Inflammatory macrophage treated with lipopolysaccharide for 1 hour (primary cell): ENCODE data around the gene PRKN.
"Not testable (repeated sequence)": the region's sequence is repeated elsewhere in the genome, so short reads cannot be mapped to it uniquely, and the experiment has no call there.

Experiments
- DNase-seq, 2 donors: peaks; one replicate each; pipeline ENCODE4 v3.0.0-alpha.2; 2020 to 2022

The PRKN gene

GRCh38 chr6:161354276-161354840, 1373.2 kb downstream of the PRKN start:
- DNase-seq, result no peak

- DNase-seq, result peak; percentile 30 to 50
These were observed 1374.4 kb downstream of the PRKN start for GRCh38 chr6:161353208-161353613.

- DNase-seq, result peak; percentile 43 to 61
These were observed 1375.7 kb downstream of the PRKN start for GRCh38 chr6:161351858-161352257.

- DNase-seq, result no peak
These were observed 1377.7 kb downstream of the PRKN start for GRCh38 chr6:161349886-161350285.

GRCh38 chr6:161348628-161348994, 1379.0 kb downstream of the PRKN start:
- no peak for DNase-seq

- DNase-seq, result no peak
These were observed 1379.5 kb downstream of the PRKN start for GRCh38 chr6:161347988-161348627.

GRCh38 chr6:161347125-161347524, 1380.4 kb downstream of the PRKN start:
- DNase-seq, result no peak

GRCh38 chr6:161346717-161347116, 1380.8 kb downstream of the PRKN start:
- DNase-seq, result no peak

- DNase-seq, result no peak
These were observed 1382.9 kb downstream of the PRKN start for GRCh38 chr6:161344626-161345025.

- DNase-seq, result no peak
These were observed 1385.5 kb downstream of the PRKN start for GRCh38 chr6:161342039-161342438.

GRCh38 chr6:161341638-161342037, 1385.9 kb downstream of the PRKN start:
- no peak for DNase-seq

GRCh38 chr6:161338015-161338414, 1389.6 kb downstream of the PRKN start:
- no peak for DNase-seq

GRCh38 chr6:161336479-161336878, 1391.1 kb downstream of the PRKN start:
- no peak for DNase-seq

GRCh38 chr6:161333410-161333809, 1394.2 kb downstream of the PRKN start:
- DNase-seq, result no peak

- DNase-seq, result not testable (repeated sequence)
These were observed 1396.0 kb downstream of the PRKN start for GRCh38 chr6:161331402-161332081.

GRCh38 chr6:161327360-161327953, 1400.1 kb downstream of the PRKN start:
- no peak for DNase-seq

GRCh38 chr6:161319231-161319630, 1408.3 kb downstream of the PRKN start:
- no peak for DNase-seq

- no peak for DNase-seq
These were observed 1409.1 kb downstream of the PRKN start for GRCh38 chr6:161318456-161318855.

GRCh38 chr6:161316531-161316930, 1411.0 kb downstream of the PRKN start:
- DNase-seq, result no peak

GRCh38 chr6:161315246-161315917, 1412.2 kb downstream of the PRKN start:
- DNase-seq, result not testable (repeated sequence)

- DNase-seq, result not testable (repeated sequence)
These were observed 1412.9 kb downstream of the PRKN start for GRCh38 chr6:161314541-161315245.

GRCh38 chr6:161313940-161314509, 1413.5 kb downstream of the PRKN start:
- no peak for DNase-seq
